Sigmoid colon (tissue), 7 donors: Measurements from ENCODE around the gene INVS. TPM values are rescaled to one million over a fixed set of nuclear protein-coding genes. Genes with fewer than 3 reads are reported as not detected.

Experiments used
- DNase-seq: peaks from one replicate; pipeline ENCODE4 v3.0.0-alpha.2; 2019
- H3K27ac ChIP-seq, 4 donors: fragments of 200-600 bp; sonication (generic); one replicate each; pipeline ENCODE4 v1.5.1; 2016 to 2019; ENCODE audit warnings: mild to moderate bottlenecking in 1 of 4
- H3K27me3 ChIP-seq, 3 donors: fragments of 200-600 bp; sonication (generic); one replicate each; pipeline ENCODE4 v1.5.1; 2019; ENCODE audit warnings: mild to moderate bottlenecking in 1 of 3
- H3K36me3 ChIP-seq, 4 donors: fragments of 200-600 bp; sonication (generic); one replicate each; pipeline ENCODE4 v1.5.1; 2016 to 2019
- H3K4me1 ChIP-seq, 4 donors: fragments of 200-600 bp; sonication (generic); one replicate each; pipeline ENCODE4 v1.5.1; 2017 to 2019
- H3K4me3 ChIP-seq, 4 donors: fragments of 200-600 bp; sonication (generic); one replicate each; pipeline ENCODE4 v1.5.1; 2017 to 2019; ENCODE audit warnings: mild to moderate bottlenecking in 2 of 4, moderate library complexity in 1 of 4
- H3K9me3 ChIP-seq, 4 donors: fragments of 200-600 bp in 3 of 4; sonication (generic) in 3 of 4; one replicate each; pipeline versions ENCODE4 v1.5.1 to v1.6.1; 2013 to 2019
- EP300 ChIP-seq, 4 donors: sonication (generic); formaldehyde crosslinking; IDR thresholded peaks; one replicate each; pipeline ENCODE4 v1.6.1; 2017; ENCODE audit warnings: antibody characterized with exemption in 4 of 4
- POLR2A ChIP-seq, 2 donors: fragments of 450-650 bp; IDR thresholded peaks; one replicate each; pipeline ENCODE4 v1.6.1; 2016; ENCODE audit warnings: antibody characterized with exemption in 2 of 2, mild to moderate bottlenecking in 2 of 2, moderate library complexity in 2 of 2
- POLR2AphosphoS5 ChIP-seq, 4 donors: sonication (generic); formaldehyde crosslinking; IDR thresholded peaks; one replicate each; pipeline ENCODE4 v1.6.1; 2017; ENCODE audit warnings: antibody characterized with exemption in 4 of 4
- WGBS, 2 donors: extraction: QIAGEN DNeasy Blood & Tissue Kit; methylation state at CpG; one replicate each; pipeline ENCODE4 v1.1.7; 2013; 5-methylcytosine and 5-hydroxymethylcytosine counted together
- intact Hi-C: fragments of 100-400 bp; cut with DNase I; formaldehyde crosslinking; loops from one replicate; pipeline ENCODE4 v1.15.1; 2023
- polyA plus RNA-seq, 3 donors: library from polyadenylated mRNA; stranded (reverse); fragments of 200-250 nt; gene quantifications; one replicate each; pipeline ENCODE4 v1.2.3, GENCODE V29; 2013
- total RNA-seq, 4 donors: library from RNA; depleted of rRNA; stranded (reverse); fragments of >200 nt; gene quantifications; one replicate each; pipeline ENCODE4 v1.1.0, GENCODE V29; 2016
- TF ChIP-seq, protein P1 (sequence below), 4 experiments: fragments of 450-650 bp in 3 of 4; fragments of 200-600 bp in 1 of 4; IDR thresholded peaks; one replicate each; pipeline ENCODE4 v1.5.1; 2016 to 2019; ENCODE audit warnings: antibody characterized with exemption in 4 of 4, mild to moderate bottlenecking in 3 of 4, moderate library complexity in 2 of 4
- donor health status: healthy with polysubstance abuse.
- donor health status: Bipolar disorder and iron deficiency.
- donor health status: healthy.

The INVS gene
- total and polyA plus RNA-seq, 7 donors: 1.2 to 41.3 (median 27.4) TPM

DNA sequence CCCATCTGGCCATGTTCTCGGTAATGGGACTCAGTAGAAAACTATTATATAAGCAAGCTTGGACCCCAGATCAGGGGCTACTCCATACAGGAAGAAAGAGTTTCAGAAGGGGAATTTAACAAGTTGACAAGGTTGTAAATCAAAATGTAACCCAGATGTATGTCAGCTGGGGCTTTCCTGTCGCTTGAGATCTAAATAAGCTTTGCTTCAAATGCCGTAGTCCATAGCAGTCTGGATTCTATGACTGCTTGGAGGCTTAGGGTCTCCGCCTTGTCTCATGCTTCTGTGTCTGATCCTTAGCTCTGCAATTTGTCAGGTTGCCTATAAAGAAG, 183.3 kb downstream of the INVS start:
- Histone ChIP-seq H3K36me3 (peaks cover 15 to 62% (median 18%) of the 10 kb centered on the region in 4 donors), H3K27ac (no peak overlapping the region), H3K9me3 (peaks cover 0 to 7% (median 0%) of the 10 kb centered on the region in 4 donors), H3K4me1 (no peaks in the 10 kb centered on the region), H3K4me3 (no peak overlapping the region), H3K27me3 (no peaks in the 10 kb centered on the region)
- intact Hi-C loops: no loop called here
- DNase-seq: no peak
- TF ChIP-seq, protein P1, sequence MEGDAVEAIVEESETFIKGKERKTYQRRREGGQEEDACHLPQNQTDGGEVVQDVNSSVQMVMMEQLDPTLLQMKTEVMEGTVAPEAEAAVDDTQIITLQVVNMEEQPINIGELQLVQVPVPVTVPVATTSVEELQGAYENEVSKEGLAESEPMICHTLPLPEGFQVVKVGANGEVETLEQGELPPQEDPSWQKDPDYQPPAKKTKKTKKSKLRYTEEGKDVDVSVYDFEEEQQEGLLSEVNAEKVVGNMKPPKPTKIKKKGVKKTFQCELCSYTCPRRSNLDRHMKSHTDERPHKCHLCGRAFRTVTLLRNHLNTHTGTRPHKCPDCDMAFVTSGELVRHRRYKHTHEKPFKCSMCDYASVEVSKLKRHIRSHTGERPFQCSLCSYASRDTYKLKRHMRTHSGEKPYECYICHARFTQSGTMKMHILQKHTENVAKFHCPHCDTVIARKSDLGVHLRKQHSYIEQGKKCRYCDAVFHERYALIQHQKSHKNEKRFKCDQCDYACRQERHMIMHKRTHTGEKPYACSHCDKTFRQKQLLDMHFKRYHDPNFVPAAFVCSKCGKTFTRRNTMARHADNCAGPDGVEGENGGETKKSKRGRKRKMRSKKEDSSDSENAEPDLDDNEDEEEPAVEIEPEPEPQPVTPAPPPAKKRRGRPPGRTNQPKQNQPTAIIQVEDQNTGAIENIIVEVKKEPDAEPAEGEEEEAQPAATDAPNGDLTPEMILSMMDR (IDR thresholded peaks at IDR 0.05): no peak
- no peak for TF ChIP-seq POLR2AphosphoS5 (IDR thresholded peaks at IDR 0.05)
- no peak for TF ChIP-seq EP300 (IDR thresholded peaks at IDR 0.05)
- 90 to 95% methylated on average over 4 of the region's 4 CpGs for WGBS, 2 donors

DNA sequence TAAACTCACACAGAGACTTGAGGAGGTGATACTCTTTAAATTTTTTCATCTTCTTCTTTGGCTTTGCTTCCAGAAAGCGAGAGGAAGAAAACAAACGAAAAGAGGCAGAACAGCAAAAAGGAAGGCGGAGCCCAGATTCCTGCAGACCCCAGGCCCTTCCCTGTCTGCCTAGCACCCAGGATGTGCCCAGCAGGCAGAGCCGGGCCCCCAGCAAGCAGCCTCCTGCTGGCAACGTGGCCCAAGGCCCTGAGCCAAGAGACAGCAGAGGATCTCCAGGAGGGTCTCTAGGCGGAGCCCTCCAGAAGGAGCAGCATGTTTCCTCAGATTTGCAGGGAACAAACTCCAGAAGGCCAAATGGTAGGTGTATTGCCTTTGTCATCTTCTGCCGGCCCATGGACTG, 185.2 kb downstream of the INVS start:
- no peaks in the 10 kb centered on the region for H3K27me3 ChIP-seq
- peaks cover 0 to 7% (median 0%) of the 10 kb centered on the region in 4 donors for H3K9me3 ChIP-seq
- no peaks in the 10 kb centered on the region for H3K4me1 ChIP-seq
- WGBS, 2 donors: 83 to 92% methylated on average over 7 of the region's 7 CpGs
- no peak overlapping the region for H3K4me3 ChIP-seq
- peaks cover 15 to 71% (median 19%) of the 10 kb centered on the region in 4 donors for H3K36me3 ChIP-seq
- intact Hi-C loops: no loop called here
- TF ChIP-seq POLR2A (IDR thresholded peaks at IDR 0.05): no peak
- TF ChIP-seq, protein P1 (IDR thresholded peaks at IDR 0.05): no peak
- TF ChIP-seq POLR2AphosphoS5 (IDR thresholded peaks at IDR 0.05): no peak
- no peak for TF ChIP-seq EP300 (IDR thresholded peaks at IDR 0.05)
- H3K27ac ChIP-seq: no peak overlapping the region
- DNase-seq: no peak

DNA sequence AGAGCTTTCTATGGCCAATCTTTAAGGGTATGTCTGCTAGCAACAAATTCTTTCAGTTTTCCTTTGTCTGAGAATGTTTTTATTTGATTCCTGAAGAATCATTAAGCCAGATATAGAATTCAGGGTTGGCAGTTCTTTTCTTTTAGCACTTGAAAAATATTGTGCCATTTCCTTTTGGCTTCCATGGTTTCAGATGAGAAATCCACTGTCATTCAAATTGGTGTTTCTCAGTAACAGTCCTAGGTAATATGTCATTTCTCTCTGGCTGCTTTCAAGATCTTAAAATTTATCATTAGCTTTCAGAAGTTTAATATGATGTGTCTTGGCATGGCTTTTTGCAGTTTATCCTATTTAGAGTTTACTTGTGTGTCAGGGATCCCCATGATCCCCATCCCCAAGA, 186.0 kb downstream of the INVS start:
- Histone ChIP-seq H3K4me3 (no peak overlapping the region), H3K4me1 (no peaks in the 10 kb centered on the region), H3K27ac (no peak overlapping the region), H3K27me3 (no peaks in the 10 kb centered on the region), H3K9me3 (peaks cover 0 to 7% (median 0%) of the 10 kb centered on the region in 4 donors), H3K36me3 (peaks cover 15 to 73% (median 19%) of the 10 kb centered on the region in 4 donors)
- intact Hi-C loops: no loop called here
- TF ChIP-seq POLR2AphosphoS5 (IDR thresholded peaks at IDR 0.05) (no peak), EP300 (IDR thresholded peaks at IDR 0.05) (no peak), POLR2A (IDR thresholded peaks at IDR 0.05) (no peak)
- TF ChIP-seq, protein P1 (IDR thresholded peaks at IDR 0.05): no peak
- no peak for DNase-seq

DNA sequence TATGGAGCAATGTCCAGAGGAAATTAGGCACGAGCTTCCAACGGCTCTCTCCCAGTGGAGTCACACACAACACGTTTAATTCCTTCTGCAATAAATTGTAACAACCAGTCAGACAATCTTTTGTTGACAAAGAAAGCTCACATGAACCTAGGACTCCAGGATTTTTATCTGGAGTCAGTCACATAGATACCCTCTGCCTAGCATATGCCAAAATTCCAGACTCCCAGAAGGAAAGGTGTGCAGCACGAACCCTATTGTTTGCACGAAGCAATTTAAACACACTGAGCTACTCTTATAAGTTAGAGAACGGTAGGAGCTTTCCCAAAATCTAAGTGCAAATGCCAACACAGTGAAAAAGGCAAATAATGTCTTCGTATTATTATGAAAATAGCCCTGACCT, 186.6 kb downstream of the INVS start:
- intact Hi-C loops: no loop called here
- 97 to 98% methylated on average over 7 of the region's 7 CpGs for WGBS, 2 donors
- peaks cover 15 to 73% (median 21%) of the 10 kb centered on the region in 4 donors for H3K36me3 ChIP-seq
- H3K9me3 ChIP-seq: peaks cover 0 to 7% (median 0%) of the 10 kb centered on the region in 4 donors
- H3K4me3 ChIP-seq: no peak overlapping the region
- DNase-seq: no peak
- TF ChIP-seq POLR2A (IDR thresholded peaks at IDR 0.05) (no peak), POLR2AphosphoS5 (IDR thresholded peaks at IDR 0.05) (no peak), EP300 (IDR thresholded peaks at IDR 0.05) (no peak)
- TF ChIP-seq, protein P1 (IDR thresholded peaks at IDR 0.05): no peak
- H3K27ac ChIP-seq: no peak overlapping the region
- H3K27me3 ChIP-seq: no peaks in the 10 kb centered on the region
- H3K4me1 ChIP-seq: no peaks in the 10 kb centered on the region

DNA sequence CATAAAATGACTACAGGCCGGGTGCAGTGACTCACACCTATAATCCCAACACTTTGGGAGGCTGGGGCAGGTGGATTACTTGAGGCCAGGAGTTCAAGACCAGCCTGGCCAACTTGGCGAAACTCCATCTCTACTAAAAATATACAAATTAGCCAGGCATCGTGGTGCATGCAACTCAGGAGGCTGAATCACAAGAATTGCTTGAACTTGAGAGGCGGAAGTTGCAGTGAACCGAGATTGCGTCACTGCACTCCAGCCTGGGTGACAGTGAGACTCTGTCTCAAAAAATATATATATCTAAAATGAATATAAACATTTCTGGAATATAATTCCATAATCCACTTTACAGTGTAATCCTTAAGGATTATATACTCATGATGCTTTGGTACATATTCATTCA, 187.2 kb downstream of the INVS start:
- peaks cover 0 to 7% (median 0%) of the 10 kb centered on the region in 4 donors for H3K9me3 ChIP-seq
- no peak overlapping the region for H3K4me3 ChIP-seq
- no peaks in the 10 kb centered on the region for H3K27me3 ChIP-seq
- H3K36me3 ChIP-seq: peaks cover 15 to 77% (median 22%) of the 10 kb centered on the region in 4 donors
- no peaks in the 10 kb centered on the region for H3K4me1 ChIP-seq
- DNase-seq: no peak
- intact Hi-C loops: no loop called here
- no peak overlapping the region for H3K27ac ChIP-seq
- TF ChIP-seq EP300 (IDR thresholded peaks at IDR 0.05): no peak
- no peak for TF ChIP-seq POLR2AphosphoS5 (IDR thresholded peaks at IDR 0.05)
- no peak for TF ChIP-seq POLR2A (IDR thresholded peaks at IDR 0.05)
- TF ChIP-seq, protein P1 (IDR thresholded peaks at IDR 0.05): no peak
- WGBS, 2 donors: 92 to 96% methylated on average over 6 of the region's 6 CpGs
